Ureter (tissue), 1 donor: Measurements from ENCODE around the gene COX15. TPM values are rescaled to one million over a fixed set of nuclear protein-coding genes. Genes with fewer than 3 reads are reported as not detected.
"Not testable (repeated sequence)": the region's sequence is repeated elsewhere in the genome, so short reads cannot be mapped to it uniquely, and the experiment has no call there.

Experiments used
- DNase-seq: peaks from one replicate; pipeline ENCODE4 v3.0.0-alpha.2; 2020; ENCODE audit warnings: low spot score
- total RNA-seq: library from RNA; stranded (reverse); gene quantifications from one replicate; pipeline ENCODE4 v1.2.4, GENCODE V29; 2023
- donor health status: DM: yes; HTN: yes; CAD: no.

The COX15 gene
- 42.2 TPM for total RNA-seq

GRCh38 chr10:99732033-99732842 is at the start of gene COX15, which contains the start of gene CUTC:
Gene COX15 (minus strand): TSS chr10:99732127. CDS start chr10:99732049, 78 bp downstream.
Gene CUTC (plus strand): TSS chr10:99732234. CDS start chr10:99732349, 115 bp downstream.
- DNase-seq: peak; percentile 98

- DNase-seq: no peak
These were observed 47.4 kb upstream of the COX15 start for GRCh38 chr10:99779335-99779734.

DNA sequence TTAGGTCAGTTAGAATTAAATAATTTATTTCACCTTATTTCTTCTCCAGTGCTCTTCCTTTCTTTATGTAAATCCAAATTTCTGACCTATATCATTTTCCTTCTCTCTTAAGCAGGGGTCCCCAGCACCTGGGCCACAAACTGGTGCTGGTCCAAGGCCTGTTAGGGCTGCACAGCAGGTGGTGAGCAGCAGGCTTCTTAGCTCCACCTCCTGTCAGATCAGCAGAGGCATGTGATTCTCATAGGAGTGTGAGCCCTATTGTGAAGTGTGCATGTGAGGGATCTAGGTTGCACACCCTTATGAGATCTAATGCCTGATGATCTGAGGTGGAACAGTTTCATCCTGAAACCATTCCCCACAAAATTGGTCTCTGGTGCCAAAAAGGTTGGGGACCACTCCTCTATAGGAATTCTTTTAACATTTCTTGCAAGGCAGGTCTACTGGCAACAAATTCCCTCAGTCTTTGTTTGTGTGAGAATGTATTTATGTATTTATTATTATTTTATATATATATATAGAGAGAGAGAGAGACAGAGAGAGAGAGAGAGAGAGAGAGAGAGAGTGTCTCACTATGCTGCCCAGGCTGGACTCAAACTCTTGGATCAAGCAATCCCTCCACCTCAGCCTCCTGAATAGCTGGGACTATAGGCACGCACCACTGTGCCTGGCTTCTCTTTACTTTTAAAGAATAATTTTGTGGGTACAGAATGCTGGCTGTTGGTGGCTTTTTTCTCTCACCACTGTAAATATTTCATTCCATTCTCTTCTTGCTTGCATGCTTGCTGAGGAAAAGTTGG is 46.2 kb upstream of the COX15 start:
- DNase-seq: no peak

DNA sequence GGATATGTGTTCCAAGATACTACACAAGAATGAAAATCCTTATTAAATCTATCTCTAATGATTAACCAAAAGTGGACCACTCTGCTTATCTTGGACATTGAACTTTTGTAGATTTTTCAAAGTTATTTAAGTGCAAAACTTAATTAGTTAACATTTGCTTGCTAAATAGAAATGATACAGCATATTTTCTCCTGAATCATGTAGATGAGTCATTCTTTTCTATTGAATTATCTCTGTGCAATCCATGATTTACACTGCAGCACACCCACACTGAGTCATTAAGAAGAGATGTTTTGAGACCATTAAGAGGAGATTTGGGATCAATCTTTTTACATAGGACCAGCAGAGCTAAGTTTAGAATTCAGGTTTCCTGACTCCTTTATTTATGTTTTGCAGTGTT is 43.9 kb upstream of the COX15 start:
- no peak for DNase-seq

GRCh38 chr10:99770408-99771045 is 38.6 kb upstream of the COX15 start:
- no peak for DNase-seq

DNA sequence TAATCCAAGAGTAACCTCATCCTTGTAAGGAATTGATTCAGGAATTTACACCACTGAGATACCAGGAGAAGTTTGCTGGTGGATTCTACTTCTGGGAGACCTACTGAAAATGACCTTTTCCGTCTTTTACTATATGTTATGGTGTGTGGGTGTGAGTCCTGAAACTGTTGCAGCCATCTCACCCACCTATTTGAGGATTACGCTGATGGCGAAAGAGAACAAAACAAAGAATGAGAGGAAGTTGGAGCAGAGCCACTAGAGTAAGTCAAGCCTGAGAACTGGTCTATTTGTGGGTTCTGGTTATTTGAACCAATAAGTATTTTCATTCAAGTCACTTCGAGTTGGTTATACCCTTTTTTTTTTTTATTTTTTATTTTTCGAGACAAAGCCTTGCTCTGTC is 37.8 kb upstream of the COX15 start:
- DNase-seq: no peak

GRCh38 chr10:99768556-99768955 is 36.6 kb upstream of the COX15 start:
- DNase-seq: no peak

DNA sequence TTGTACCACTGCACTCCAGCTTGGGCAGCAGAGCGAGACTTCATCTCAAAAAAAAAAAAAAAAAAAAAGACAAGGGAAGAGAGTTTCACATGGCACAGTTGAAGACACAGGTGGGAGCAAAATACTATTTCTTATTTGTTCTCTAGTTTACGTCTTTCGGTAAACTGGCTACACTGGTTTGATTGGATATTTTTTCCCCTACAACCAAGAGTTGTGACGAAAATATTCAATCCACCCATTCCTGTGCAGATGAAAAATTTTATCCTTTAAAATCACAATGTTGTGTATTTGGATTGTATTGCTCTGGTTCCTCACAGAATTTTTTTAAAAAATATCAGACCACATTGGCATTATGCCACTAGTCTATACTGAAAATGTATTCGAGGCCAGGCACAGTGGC is 36.0 kb upstream of the COX15 start:
- no peak for DNase-seq

DNA sequence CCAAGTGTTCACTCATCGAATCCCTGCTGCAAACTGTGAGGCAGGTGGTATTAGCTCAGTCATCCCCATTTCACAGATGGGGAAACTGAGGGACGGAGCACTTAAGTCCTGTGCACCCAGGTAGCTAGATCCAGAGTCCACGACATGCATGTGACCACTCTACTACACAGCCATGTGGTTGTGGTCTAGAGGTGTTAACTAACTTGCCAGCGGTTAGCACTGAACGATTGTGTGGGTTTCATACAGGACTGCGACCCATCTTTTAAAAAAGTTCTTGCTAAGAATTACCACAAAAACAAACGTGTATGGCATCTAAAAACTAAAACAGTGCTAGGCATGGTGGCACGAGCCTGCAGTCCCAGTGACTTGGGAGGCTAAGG is 34.4 kb upstream of the COX15 start:
- DNase-seq: no peak

DNA sequence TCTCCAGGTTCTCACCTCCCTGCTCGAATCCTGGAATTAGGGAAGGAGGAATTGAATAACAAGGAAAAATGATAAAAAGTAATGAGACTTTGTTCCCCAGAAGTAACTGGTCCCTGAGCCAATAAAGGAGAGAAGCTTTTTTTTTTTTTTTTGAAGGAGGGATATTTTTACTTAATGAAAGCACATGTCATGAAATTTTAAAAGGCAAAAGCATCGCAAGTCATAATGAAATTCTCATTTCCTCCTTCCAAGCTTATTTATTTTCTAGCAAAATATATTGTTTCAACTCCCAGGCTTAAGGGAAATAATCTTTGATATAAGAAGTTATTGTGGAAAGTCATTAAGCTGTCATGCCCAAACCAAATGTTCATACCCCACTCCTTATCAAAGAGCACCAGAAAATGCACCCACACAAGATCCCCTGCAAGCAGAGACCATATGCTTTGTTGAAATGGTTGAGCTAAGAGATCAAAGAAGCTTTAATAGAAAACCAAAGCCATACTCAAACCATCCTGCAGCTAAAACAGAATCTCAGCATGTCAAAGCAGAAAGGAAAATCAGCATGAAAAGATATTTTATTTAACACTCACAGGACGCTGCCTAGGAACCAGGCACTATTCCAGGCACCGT is 33.9 kb upstream of the COX15 start:
- DNase-seq: no peak

- DNase-seq: no peak
These were observed 29.4 kb upstream of the COX15 start for GRCh38 chr10:99761365-99761764.

GRCh38 chr10:99760321-99760720 is 28.4 kb upstream of the COX15 start:
- no peak for DNase-seq

- no peak for DNase-seq
These were observed 26.4 kb upstream of the COX15 start for GRCh38 chr10:99758211-99758891.

- DNase-seq: no peak
These were observed 24.2 kb upstream of the COX15 start for GRCh38 chr10:99756159-99756558.

- no peak for DNase-seq
These were observed 22.7 kb upstream of the COX15 start for GRCh38 chr10:99754670-99755069.

DNA sequence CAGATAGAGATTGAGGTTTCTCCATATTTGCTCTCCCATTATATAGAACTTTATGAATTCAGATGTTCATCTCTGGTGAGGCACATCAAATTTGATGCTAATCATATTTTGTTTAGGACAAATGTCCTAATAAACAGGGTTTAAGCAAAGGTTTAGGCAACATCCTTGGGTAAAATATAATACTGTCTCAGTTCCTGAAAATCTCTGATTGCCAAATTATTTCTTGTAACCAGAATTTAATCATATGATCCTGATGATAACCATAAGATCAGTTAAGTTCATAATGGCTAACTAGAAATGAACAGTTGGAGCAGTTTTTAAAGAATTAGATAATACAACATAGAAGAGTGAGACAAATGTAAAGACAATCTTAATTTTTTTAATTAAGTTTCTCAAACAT is 18.7 kb upstream of the COX15 start:
- no peak for DNase-seq

DNA sequence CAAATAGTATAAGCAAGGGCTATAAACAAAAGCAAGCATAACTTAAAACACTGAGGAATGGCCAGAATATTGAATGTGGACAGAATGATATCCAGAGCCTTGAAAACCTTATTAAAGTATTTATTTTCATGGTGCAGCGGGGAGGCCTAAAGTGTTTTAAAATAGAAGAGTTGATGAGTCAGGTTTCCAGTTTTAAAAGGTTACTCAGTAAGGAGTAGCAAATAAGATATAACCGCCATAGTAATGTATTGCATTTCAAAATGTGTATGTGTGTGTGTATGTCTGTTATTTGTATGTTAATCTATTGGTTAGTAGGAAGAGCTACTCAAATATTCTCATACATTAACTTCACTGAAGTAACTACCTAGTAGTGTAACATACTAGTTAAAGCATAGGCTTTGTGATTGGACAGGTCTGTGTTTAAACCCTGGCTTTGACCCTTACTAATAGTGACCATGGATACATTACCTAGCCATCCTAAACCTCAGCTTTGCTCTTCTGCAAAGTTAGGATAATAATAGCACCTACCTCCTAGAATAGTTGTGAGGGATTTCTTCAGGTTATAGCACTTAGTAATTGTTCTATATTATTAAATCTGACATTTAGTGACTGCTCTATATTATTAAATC is 17.0 kb upstream of the COX15 start:
- DNase-seq: no peak

GRCh38 chr10:99746166-99746565 is 14.2 kb upstream of the COX15 start:
- DNase-seq: not testable (repeated sequence)

- no peak for DNase-seq
These were observed 11.9 kb upstream of the COX15 start for GRCh38 chr10:99743841-99744240.

GRCh38 chr10:99742701-99743100 is 10.8 kb upstream of the COX15 start:
- DNase-seq: no peak

DNA sequence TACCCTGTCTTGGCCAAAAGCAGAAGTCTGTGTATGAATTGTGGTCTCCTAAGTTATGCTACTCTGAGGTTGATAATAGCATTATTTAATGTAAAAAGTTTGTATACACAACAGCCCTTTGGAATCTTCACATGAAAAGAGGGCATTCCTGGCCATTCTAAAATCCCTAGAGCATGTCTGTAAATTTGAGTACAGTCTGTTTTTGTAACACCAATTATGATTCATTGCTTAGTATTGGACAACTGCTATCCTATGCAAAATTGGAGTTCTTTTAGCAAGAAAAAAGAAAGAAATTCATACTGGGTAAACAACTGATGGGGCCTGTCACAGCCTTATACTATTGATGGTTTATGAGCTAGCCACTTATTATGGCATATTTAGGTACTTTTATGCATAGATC is 10.3 kb upstream of the COX15 start:
- no peak for DNase-seq
